ENCODE measurements around the gene ATG10.

Gene ATG10

DNA sequence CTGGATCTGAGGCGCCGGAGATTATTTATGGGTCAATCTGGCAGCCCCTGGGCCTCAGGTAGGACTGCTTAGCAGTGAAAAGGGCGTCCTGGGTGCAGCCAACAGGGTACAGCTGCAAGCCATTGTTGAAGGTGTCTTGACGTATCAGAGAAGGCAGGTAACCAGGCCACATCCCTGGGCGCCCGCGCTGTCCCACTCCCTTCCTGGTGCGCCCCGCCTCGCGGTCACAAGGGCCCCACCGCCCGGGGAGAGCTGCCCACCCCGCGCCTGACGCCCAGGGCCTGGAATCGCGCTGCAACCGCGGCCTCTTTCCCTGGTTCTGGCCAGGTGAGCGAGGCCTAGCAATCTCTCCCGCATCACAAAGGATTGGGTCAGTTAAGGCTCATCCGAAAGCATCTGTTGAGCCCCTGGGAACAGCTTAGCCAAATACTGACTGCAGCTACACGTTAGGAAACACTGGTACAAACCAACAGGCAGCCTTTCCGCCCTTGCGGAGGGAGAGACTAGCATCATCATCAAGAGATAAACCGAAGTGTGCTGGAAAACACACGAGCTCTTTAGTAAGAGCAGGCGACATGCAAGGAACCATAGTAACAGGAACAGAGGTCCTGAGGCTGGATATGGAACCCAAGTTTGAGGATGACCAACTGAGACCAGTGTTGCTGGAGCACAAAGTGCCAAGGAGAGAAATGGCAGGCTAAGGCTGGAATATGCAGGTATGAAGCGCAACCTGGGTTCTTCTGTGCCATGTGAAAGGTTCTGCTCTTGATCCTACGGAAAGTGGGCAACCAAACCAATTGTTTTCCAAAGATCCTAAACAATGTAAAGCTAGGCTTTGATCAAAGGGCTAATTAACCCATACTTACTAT, 302.8 kb downstream of the ATG10 start:
- Mint-ChIP-seq H3K4me3 (peak overlapping the region; percentile 45 to 70 (median 66)), H3K9me3 (no peaks in the 10 kb centered on the region), H3K36me3 (ENCODE audit: low read depth) (peaks cover 64% of the 10 kb centered on the region), H3K27me3 (ENCODE audit: low read depth) (no peaks in the 10 kb centered on the region), H3K4me1 (peaks cover 32% of the 10 kb centered on the region), H3K27ac (peak overlapping the region; percentile 42 to 53 (median 49))
- TF ChIP-seq, protein P1, sequence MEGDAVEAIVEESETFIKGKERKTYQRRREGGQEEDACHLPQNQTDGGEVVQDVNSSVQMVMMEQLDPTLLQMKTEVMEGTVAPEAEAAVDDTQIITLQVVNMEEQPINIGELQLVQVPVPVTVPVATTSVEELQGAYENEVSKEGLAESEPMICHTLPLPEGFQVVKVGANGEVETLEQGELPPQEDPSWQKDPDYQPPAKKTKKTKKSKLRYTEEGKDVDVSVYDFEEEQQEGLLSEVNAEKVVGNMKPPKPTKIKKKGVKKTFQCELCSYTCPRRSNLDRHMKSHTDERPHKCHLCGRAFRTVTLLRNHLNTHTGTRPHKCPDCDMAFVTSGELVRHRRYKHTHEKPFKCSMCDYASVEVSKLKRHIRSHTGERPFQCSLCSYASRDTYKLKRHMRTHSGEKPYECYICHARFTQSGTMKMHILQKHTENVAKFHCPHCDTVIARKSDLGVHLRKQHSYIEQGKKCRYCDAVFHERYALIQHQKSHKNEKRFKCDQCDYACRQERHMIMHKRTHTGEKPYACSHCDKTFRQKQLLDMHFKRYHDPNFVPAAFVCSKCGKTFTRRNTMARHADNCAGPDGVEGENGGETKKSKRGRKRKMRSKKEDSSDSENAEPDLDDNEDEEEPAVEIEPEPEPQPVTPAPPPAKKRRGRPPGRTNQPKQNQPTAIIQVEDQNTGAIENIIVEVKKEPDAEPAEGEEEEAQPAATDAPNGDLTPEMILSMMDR (IDR thresholded peaks at IDR 0.05; ENCODE audit: unreplicated experiment in 3 of 3), result no peak

- TF ChIP-seq, protein P1 (IDR thresholded peaks at IDR 0.05; ENCODE audit: unreplicated experiment in 3 of 3), result no peak
- Mint-ChIP-seq H3K4me1 (peaks cover 38% of the 10 kb centered on the region), H3K27ac (peak overlapping the region in 1 of 3 experiments; percentile 3), H3K4me3 (peak overlapping the region; percentile 39 to 70 (median 66)), H3K36me3 (ENCODE audit: low read depth) (peaks cover 58% of the 10 kb centered on the region), H3K27me3 (ENCODE audit: low read depth) (no peaks in the 10 kb centered on the region), H3K9me3 (no peaks in the 10 kb centered on the region)
These were observed 303.4 kb downstream of the ATG10 start for GRCh38 chr5:82275216-82275664.

GRCh38 chr5:82276800-82277612, 305.2 kb downstream of the ATG10 start:
- no peaks in the 10 kb centered on the region for H3K9me3 Mint-ChIP-seq
- H3K4me1 Mint-ChIP-seq, result peaks cover 49% of the 10 kb centered on the region
- H3K4me3 Mint-ChIP-seq, result peak overlapping the region; percentile 91 to 94 (median 94)
- H3K36me3 Mint-ChIP-seq (ENCODE audit: low read depth), result peaks cover 52% of the 10 kb centered on the region
- TF ChIP-seq, protein P1 (IDR thresholded peaks at IDR 0.05; ENCODE audit: unreplicated experiment in 3 of 3), result no peak
- H3K27ac Mint-ChIP-seq, result peak overlapping the region; percentile 99 to 100 (median 99)
- H3K27me3 Mint-ChIP-seq (ENCODE audit: low read depth), result no peaks in the 10 kb centered on the region

DNA sequence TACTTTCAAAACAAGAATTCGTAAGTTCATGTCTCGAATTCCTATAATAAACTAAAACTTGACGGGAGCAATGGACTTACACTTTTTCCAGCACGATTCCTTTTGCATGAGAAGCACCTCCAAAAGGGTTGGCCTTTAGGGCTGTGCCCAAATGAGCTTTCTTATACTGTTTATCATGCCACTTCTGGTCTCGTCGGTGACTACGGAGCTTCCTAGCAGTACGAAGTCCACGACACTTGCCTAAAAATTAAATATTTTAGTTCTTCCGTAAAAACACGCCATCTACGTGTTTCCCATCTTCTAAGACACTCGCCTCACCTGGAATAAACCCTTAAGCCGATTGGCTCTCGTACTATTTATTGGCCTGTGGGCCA, 305.8 kb downstream of the ATG10 start:
- H3K4me1 Mint-ChIP-seq, result peaks cover 46% of the 10 kb centered on the region
- TF ChIP-seq, protein P1 (IDR thresholded peaks at IDR 0.05; ENCODE audit: unreplicated experiment in 3 of 3), result no peak
- peak overlapping the region; percentile 99 to 100 (median 99) for H3K27ac Mint-ChIP-seq
- no peaks in the 10 kb centered on the region for H3K9me3 Mint-ChIP-seq
- H3K36me3 Mint-ChIP-seq (ENCODE audit: low read depth), result peaks cover 48% of the 10 kb centered on the region
- H3K4me3 Mint-ChIP-seq, result peak overlapping the region; percentile 91 to 94 (median 94)
- no peaks in the 10 kb centered on the region for H3K27me3 Mint-ChIP-seq (ENCODE audit: low read depth)

GRCh38 chr5:82277987-82278710, 306.3 kb downstream of the ATG10 start, which contains the start of gene RPS23:
RPS23 (minus strand) TSS chr5:82278354; CDS start chr5:82278323, 31 bp downstream.
- peak within 1 kb of the TSS; percentile 91 to 94 (median 94) for H3K4me3 Mint-ChIP-seq
- H3K36me3 Mint-ChIP-seq (ENCODE audit: low read depth), result peaks cover 43% of the 10 kb centered on the region
- no peaks in the 10 kb centered on the region for H3K27me3 Mint-ChIP-seq (ENCODE audit: low read depth)
- no peaks in the 10 kb centered on the region for H3K9me3 Mint-ChIP-seq
- peaks cover 45% of the 10 kb centered on the region for H3K4me1 Mint-ChIP-seq
- H3K27ac Mint-ChIP-seq, result peak within 1 kb of the TSS; percentile 99 to 100 (median 99)
- TF ChIP-seq, protein P1 (IDR thresholded peaks at IDR 0.05; ENCODE audit: unreplicated experiment in 3 of 3), result no peak
